HG02943 (cell line): ENCODE measurements around the gene ARL16.

Experiments
- ATAC-seq: cut with Tn5 transposase; IDR thresholded peaks from one replicate; pipeline ENCODE4 v1.9.1; 2021; ENCODE audit warnings: mild to moderate bottlenecking, low read depth, moderate library complexity; ENCODE audit not compliant: unreplicated experiment

The ARL16 gene

GRCh38 chr17:81648013-81648706, 35.4 kb downstream of the ARL16 start:
- ATAC-seq: no peak

GRCh38 chr17:81647640-81648012, 36.0 kb downstream of the ARL16 start:
- no peak for ATAC-seq

GRCh38 chr17:81646869-81647600, 36.6 kb downstream of the ARL16 start:
- ATAC-seq: no peak

- no peak for ATAC-seq
These were observed 38.3 kb downstream of the ARL16 start for GRCh38 chr17:81644976-81645952.

GRCh38 chr17:81644496-81644895, 39.1 kb downstream of the ARL16 start:
- no peak for ATAC-seq

GRCh38 chr17:81641825-81642489, 41.6 kb downstream of the ARL16 start:
- ATAC-seq: no peak

GRCh38 chr17:81640011-81640410, 43.6 kb downstream of the ARL16 start:
- ATAC-seq: no peak

- ATAC-seq: no peak
These were observed 44.9 kb downstream of the ARL16 start for GRCh38 chr17:81638683-81639082.

GRCh38 chr17:81636505-81637288, 46.9 kb downstream of the ARL16 start, which contains the start of the genes NPLOC4 and TSPAN10:
NPLOC4 (minus strand) TSS chr17:81637112; CDS start chr17:81636930, 182 bp downstream.
TSPAN10 (plus strand) TSS chr17:81637196; CDS start chr17:81642413, 5,217 bp downstream.
- ATAC-seq: peak; percentile 62

- peak; percentile 17 for ATAC-seq
These were observed 47.6 kb downstream of the ARL16 start for GRCh38 chr17:81635973-81636504.

- no peak for ATAC-seq
These were observed 48.2 kb downstream of the ARL16 start for GRCh38 chr17:81635431-81635830.

GRCh38 chr17:81631482-81631881, 52.1 kb downstream of the ARL16 start:
- ATAC-seq: no peak
